Ascending aorta (tissue), 2 donors: ENCODE results near the gene SHD. TPM values are rescaled to one million over a fixed set of nuclear protein-coding genes. Genes with fewer than 3 reads are reported as not detected.
"Not testable (repeated sequence)": the region's sequence is repeated elsewhere in the genome, so short reads cannot be mapped to it uniquely, and the experiment has no call there.

Experiments used
- DNase-seq, 2 donors: peaks; one replicate each; pipeline ENCODE4 v3.0.0-alpha.2; 2019; ENCODE audit warnings: low spot score in 2 of 2
- H3K27ac ChIP-seq, 2 donors: fragments of 200-600 bp; sonication (generic); one replicate each; pipeline ENCODE4 v1.5.1; 2016 to 2017; ENCODE audit warnings: mild to moderate bottlenecking in 1 of 2
- H3K27me3 ChIP-seq: fragments of 200-600 bp; sonication (generic); one replicate; pipeline ENCODE4 v1.5.1; 2017
- H3K36me3 ChIP-seq, 2 donors: fragments of 200-600 bp; sonication (generic); one replicate each; pipeline ENCODE4 v1.5.1; 2016
- H3K4me1 ChIP-seq, 2 donors: fragments of 200-600 bp; sonication (generic); one replicate each; pipeline ENCODE4 v1.5.1; 2016 to 2017; ENCODE audit warnings: mild to moderate bottlenecking in 1 of 2
- H3K4me3 ChIP-seq, 2 donors: fragments of 200-600 bp; sonication (generic); one replicate each; pipeline ENCODE4 v1.5.1; 2016 to 2017; ENCODE audit warnings: mild to moderate bottlenecking in 1 of 2
- H3K9me3 ChIP-seq, 2 donors: fragments of 200-600 bp; sonication (generic); one replicate each; pipeline ENCODE4 v1.5.1; 2016
- CTCF ChIP-seq, 3 experiments: fragments of 200-600 bp in 2 of 3; fragments of 450-650 bp in 1 of 3; sonication (generic) in 2 of 3; IDR thresholded peaks; one replicate each; pipeline ENCODE4 v1.5.1; 2016 to 2019; ENCODE audit warnings: antibody characterized with exemption in 3 of 3, mild to moderate bottlenecking in 1 of 3, moderate library complexity in 1 of 3
- intact Hi-C: fragments of 100-400 bp; cut with DNase I; formaldehyde crosslinking; loops from one replicate; pipeline ENCODE4 v1.15.1; 2023
- total RNA-seq: library from RNA; depleted of rRNA; stranded (reverse); fragments of >200 nt; gene quantifications from one replicate; pipeline ENCODE4 v1.1.0, GENCODE V29; 2016

The SHD gene
- total RNA-seq, 1 donor from 2014 or later = not detected

DNA sequence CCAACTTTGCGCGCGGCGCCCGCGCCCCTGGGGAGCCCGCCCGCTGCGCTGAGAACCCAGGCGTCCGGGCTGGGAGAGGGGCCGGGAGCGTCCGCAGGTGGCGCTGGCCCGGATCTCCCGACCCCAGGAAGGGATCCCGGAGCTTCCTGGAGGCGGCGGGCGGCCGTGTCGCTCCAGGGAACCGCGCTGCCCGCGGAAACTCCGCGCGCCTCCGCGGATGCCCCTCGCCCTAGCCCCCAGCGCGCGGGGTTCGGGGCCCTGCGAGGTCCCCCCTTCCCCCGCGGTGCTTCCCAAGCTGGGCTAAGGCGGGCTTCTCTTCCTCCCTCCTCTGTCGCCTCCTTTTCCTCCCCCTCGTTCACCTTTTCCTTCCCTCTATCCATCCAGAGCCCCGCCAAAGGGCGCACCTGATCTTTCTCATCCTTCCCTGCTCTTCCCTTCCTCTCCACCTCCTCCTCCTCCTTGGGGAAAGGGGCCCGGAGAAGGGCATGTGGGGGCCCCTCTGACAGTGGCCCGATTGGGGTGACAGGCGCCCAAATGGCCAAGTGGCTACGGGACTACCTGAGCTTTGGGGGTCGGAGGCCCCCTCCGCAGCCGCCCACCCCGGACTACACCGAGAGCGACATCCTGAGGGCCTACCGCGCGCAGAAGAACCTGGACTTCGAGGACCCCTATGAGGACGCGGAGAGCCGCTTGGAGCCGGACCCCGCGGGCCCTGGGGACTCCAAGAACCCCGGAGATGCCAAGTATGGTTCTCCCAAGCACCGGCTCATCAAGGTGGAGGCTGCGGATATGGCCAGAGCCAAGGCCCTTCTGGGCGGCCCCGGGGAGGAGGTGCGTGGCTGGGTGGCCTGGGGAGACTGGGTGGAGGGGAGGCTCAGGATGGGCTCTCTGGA lies 710 bp downstream of the SHD start:
- H3K4me3 ChIP-seq = peak overlapping the region; percentile 33 to 44
- intact Hi-C loops = no loop called here

GRCh38 chr19:4284176-4284958 lies 5.3 kb downstream of the SHD start:
- Histone ChIP-seq H3K36me3 (no peaks in the 10 kb centered on the region), H3K4me3 (no peak overlapping the region), H3K27me3 (peaks cover 11% of the 10 kb centered on the region), H3K4me1 (peaks cover 2% of the 10 kb centered on the region in 2 donors), H3K27ac (no peak overlapping the region), H3K9me3 (no peaks in the 10 kb centered on the region)
- DNase-seq = no peak
- TF ChIP-seq CTCF (IDR thresholded peaks at IDR 0.05) = no peak
- intact Hi-C loops = no loop called here

More for the DNA sequence above, 710 bp downstream of the SHD start:
- Histone ChIP-seq H3K27ac (no peak overlapping the region), H3K36me3 (no peaks in the 10 kb centered on the region), H3K4me1 (peaks cover 6 to 8% of the 10 kb centered on the region in 2 donors), H3K9me3 (no peaks in the 10 kb centered on the region), H3K27me3 (peaks cover 22% of the 10 kb centered on the region)
- DNase-seq = no peak
- no peak for TF ChIP-seq CTCF (IDR thresholded peaks at IDR 0.05)

DNA sequence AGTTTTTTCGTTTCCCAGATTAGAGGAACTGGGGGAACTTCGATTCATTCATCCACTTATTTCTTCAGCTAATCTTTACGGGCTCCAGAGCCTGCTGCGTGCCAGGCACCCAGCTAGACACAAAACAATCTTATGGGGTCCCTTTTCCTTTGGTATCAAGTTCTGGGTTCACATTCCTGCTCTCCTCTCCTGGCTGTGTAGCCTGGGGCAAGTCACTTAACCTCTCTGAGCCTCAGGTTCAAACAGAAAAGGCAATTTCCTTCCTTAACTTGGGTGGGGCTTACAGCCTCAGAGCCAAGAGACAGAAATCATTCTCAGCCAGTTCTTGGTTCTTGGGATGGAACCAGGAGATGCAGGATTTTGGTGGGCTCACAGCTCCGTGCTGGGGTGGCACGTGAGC lies 5.9 kb downstream of the SHD start:
- no peak for TF ChIP-seq CTCF (IDR thresholded peaks at IDR 0.05)
- H3K4me3 ChIP-seq = no peak overlapping the region
- no peak overlapping the region for H3K27ac ChIP-seq
- DNase-seq = no peak
- H3K36me3 ChIP-seq = no peaks in the 10 kb centered on the region
- intact Hi-C loops = no loop called here
- no peaks in the 10 kb centered on the region for H3K9me3 ChIP-seq
- no peaks in the 10 kb centered on the region for H3K4me1 ChIP-seq
- peaks cover 5% of the 10 kb centered on the region for H3K27me3 ChIP-seq

DNA sequence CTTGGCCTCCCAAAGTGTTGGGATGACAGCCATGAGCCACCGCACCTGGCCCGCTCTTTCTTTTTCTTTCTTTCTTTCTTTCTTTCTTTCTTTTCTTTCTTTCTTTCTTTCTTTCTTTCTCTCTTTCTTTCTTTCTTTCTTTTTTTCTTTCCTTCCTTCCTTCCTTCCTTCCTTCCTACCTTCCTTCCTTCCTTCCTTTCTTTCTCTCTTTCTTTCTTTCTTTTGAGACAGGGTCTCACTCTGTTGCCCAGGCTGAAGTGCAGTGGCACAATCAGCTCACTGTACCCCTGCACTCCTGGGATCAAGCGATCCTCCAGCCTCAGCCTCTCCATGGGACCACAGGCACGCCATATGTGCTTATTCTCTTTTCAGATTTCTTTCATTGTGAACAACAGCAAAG lies 7.1 kb downstream of the SHD start:
- intact Hi-C loops, H3K4me1 ChIP-seq, H3K36me3 ChIP-seq, DNase-seq, H3K4me3 ChIP-seq, H3K27ac ChIP-seq, H3K27me3 ChIP-seq, H3K9me3 ChIP-seq: not testable (repeated sequence)

- H3K9me3 ChIP-seq = no peaks in the 10 kb centered on the region
- no peaks in the 10 kb centered on the region for H3K4me1 ChIP-seq
- no peak overlapping the region for H3K27ac ChIP-seq
- H3K4me3 ChIP-seq = no peak overlapping the region
- no peak for DNase-seq
- no peaks in the 10 kb centered on the region for H3K27me3 ChIP-seq
- intact Hi-C loops = no loop called here
- no peaks in the 10 kb centered on the region for H3K36me3 ChIP-seq
- no peak for TF ChIP-seq CTCF (IDR thresholded peaks at IDR 0.05)
Measured at GRCh38 chr19:4288091-4288777, 9.2 kb downstream of the SHD start.
